ENCODE results near the gene STXBP3. TPM values are rescaled to one million over a fixed set of nuclear protein-coding genes. Genes with fewer than 3 reads are reported as not detected.

STXBP3 gene
- total RNA-seq, 1 experiment from 2014 or later: 40.2 TPM

- DNase-seq (ENCODE audit: low read depth, low spot score): no peak
- in situ Hi-C loops (cut with HindIII; ENCODE audit: low pct_unique_long_range_greater_than_20kb, low sequenced_read_pairs): no loop called here
Observed at GRCh38 chr1:108719656-108720435, 26.6 kb upstream of the STXBP3 start.

GRCh38 chr1:108722292-108722691, 24.2 kb upstream of the STXBP3 start:
- DNase-seq (ENCODE audit: low read depth, low spot score): no peak
- in situ Hi-C loops (cut with HindIII; ENCODE audit: low pct_unique_long_range_greater_than_20kb, low sequenced_read_pairs): no loop called here

GRCh38 chr1:108725906-108726305, 20.6 kb upstream of the STXBP3 start:
- in situ Hi-C loops (cut with HindIII; ENCODE audit: low pct_unique_long_range_greater_than_20kb, low sequenced_read_pairs): no loop called here
- no peak for DNase-seq (ENCODE audit: low read depth, low spot score)

- in situ Hi-C loops (cut with HindIII; ENCODE audit: low pct_unique_long_range_greater_than_20kb, low sequenced_read_pairs): no loop called here
- DNase-seq (ENCODE audit: low read depth, low spot score): no peak
Observed at GRCh38 chr1:108728327-108728923, 18.0 kb upstream of the STXBP3 start.

GRCh38 chr1:108729481-108729880, 17.0 kb upstream of the STXBP3 start:
- in situ Hi-C loops (cut with HindIII; ENCODE audit: low pct_unique_long_range_greater_than_20kb, low sequenced_read_pairs): no loop called here
- no peak for DNase-seq (ENCODE audit: low read depth, low spot score)

- in situ Hi-C loops (cut with HindIII; ENCODE audit: low pct_unique_long_range_greater_than_20kb, low sequenced_read_pairs): no loop called here
- DNase-seq (ENCODE audit: low read depth, low spot score): no peak
Observed at GRCh38 chr1:108732398-108732797, 14.1 kb upstream of the STXBP3 start.

GRCh38 chr1:108734171-108734865, 12.2 kb upstream of the STXBP3 start:
- no peak for DNase-seq (ENCODE audit: low read depth, low spot score)

GRCh38 chr1:108742253-108742652, 4.2 kb upstream of the STXBP3 start:
- DNase-seq (ENCODE audit: low read depth, low spot score): no peak
- in situ Hi-C loops (cut with HindIII; ENCODE audit: low pct_unique_long_range_greater_than_20kb, low sequenced_read_pairs): no loop called here

More at GRCh38 chr1:108734171-108734865, 12.2 kb upstream of the STXBP3 start:
- in situ Hi-C loops (cut with HindIII; ENCODE audit: low pct_unique_long_range_greater_than_20kb, low sequenced_read_pairs): no loop called here

GRCh38 chr1:108745980-108746381, 493 bp upstream of the STXBP3 start:
- no peak for DNase-seq (ENCODE audit: low read depth, low spot score)
- in situ Hi-C loops (cut with HindIII; ENCODE audit: low pct_unique_long_range_greater_than_20kb, low sequenced_read_pairs): no loop called here

- in situ Hi-C loops (cut with HindIII; ENCODE audit: low pct_unique_long_range_greater_than_20kb, low sequenced_read_pairs): no loop called here
- DNase-seq (ENCODE audit: low read depth, low spot score): peak; percentile 85
Observed at GRCh38 chr1:108747171-108747850, 837 bp downstream of the STXBP3 start.

- in situ Hi-C loops (cut with HindIII; ENCODE audit: low pct_unique_long_range_greater_than_20kb, low sequenced_read_pairs): no loop called here
- no peak for DNase-seq (ENCODE audit: low read depth, low spot score)
Observed at GRCh38 chr1:108747898-108748297, 1.4 kb downstream of the STXBP3 start.

GRCh38 chr1:108749081-108749480, 2.6 kb downstream of the STXBP3 start:
- in situ Hi-C loops (cut with HindIII; ENCODE audit: low pct_unique_long_range_greater_than_20kb, low sequenced_read_pairs): no loop called here
- DNase-seq (ENCODE audit: low read depth, low spot score): no peak

GRCh38 chr1:108750476-108751181, 4.2 kb downstream of the STXBP3 start:
- in situ Hi-C loops (cut with HindIII; ENCODE audit: low pct_unique_long_range_greater_than_20kb, low sequenced_read_pairs): no loop called here
- DNase-seq (ENCODE audit: low read depth, low spot score): no peak

- DNase-seq (ENCODE audit: low read depth, low spot score): no peak
- in situ Hi-C loops (cut with HindIII; ENCODE audit: low pct_unique_long_range_greater_than_20kb, low sequenced_read_pairs): no loop called here
Observed at GRCh38 chr1:108753363-108753762, 6.9 kb downstream of the STXBP3 start.

- DNase-seq (ENCODE audit: low read depth, low spot score): peak; percentile 53
- in situ Hi-C loops (cut with HindIII; ENCODE audit: low pct_unique_long_range_greater_than_20kb, low sequenced_read_pairs): no loop called here
Observed at GRCh38 chr1:108758796-108759195, 12.3 kb downstream of the STXBP3 start.

- DNase-seq (ENCODE audit: low read depth, low spot score): no peak
- in situ Hi-C loops (cut with HindIII; ENCODE audit: low pct_unique_long_range_greater_than_20kb, low sequenced_read_pairs): no loop called here
Observed at GRCh38 chr1:108767115-108767514, 20.6 kb downstream of the STXBP3 start.

GRCh38 chr1:108767708-108768107, 21.2 kb downstream of the STXBP3 start:
- DNase-seq (ENCODE audit: low read depth, low spot score): no peak
- in situ Hi-C loops (cut with HindIII; ENCODE audit: low pct_unique_long_range_greater_than_20kb, low sequenced_read_pairs): no loop called here

- in situ Hi-C loops (cut with HindIII; ENCODE audit: low pct_unique_long_range_greater_than_20kb, low sequenced_read_pairs): no loop called here
- no peak for DNase-seq (ENCODE audit: low read depth, low spot score)
Observed at GRCh38 chr1:108777839-108778238, 31.4 kb downstream of the STXBP3 start.

All from SK-MEL-5 (cell line).